NOMO-1 treated with dmso at 0.1 percent for 144 hours (cell line): ENCODE results near the gene LPP.
A peak's percentile ranks its signal among the peaks of the same experiment; 100 is the strongest.

Experiments used
- DNase-seq: peaks from one replicate; lab custom pipeline; 2025; ENCODE audit not compliant: unreplicated experiment; lab: John Stamatoyannopoulos, UW

The LPP gene

DNA sequence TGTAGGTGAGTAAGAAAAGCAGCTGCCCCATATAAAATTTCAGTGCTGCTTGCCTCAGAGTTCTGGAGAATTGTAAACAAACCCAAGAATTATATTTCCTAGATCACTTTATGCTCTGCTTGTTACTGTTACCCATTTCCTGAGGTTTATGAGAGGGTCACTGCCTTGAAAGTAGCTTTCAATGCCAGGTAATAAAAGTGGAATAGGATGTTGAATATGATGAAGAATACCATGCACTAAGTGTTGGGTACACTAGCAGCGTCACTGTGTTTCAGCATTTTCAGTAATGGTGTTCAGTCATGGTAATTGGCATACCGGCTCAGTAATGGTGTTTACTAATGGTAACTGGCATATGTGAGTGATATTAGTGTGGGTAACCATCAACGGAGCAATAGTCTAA is 568.0 kb downstream of the LPP start:
- DNase-seq: no peak

GRCh38 chr3:188722963-188723362 is 569.0 kb downstream of the LPP start:
- no peak for DNase-seq

DNA sequence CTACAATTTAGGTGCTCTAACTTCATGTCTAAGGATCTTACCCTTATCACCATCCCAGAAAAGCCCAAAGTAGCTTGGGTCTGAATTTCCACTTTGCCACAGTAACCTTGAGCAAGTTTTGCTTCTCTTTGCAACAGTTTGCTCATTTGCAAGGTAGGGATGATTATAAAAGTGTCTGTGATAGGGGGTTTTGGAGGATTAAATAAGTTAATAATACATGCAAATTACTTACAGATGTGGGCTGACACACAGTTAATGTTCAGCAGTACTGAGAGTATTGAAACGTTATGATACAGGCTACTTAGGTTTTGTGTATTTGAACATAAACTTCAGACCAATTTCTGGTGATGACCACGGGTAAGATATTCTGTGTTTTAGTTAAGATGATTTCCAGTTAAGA is 573.1 kb downstream of the LPP start:
- DNase-seq: no peak

DNA sequence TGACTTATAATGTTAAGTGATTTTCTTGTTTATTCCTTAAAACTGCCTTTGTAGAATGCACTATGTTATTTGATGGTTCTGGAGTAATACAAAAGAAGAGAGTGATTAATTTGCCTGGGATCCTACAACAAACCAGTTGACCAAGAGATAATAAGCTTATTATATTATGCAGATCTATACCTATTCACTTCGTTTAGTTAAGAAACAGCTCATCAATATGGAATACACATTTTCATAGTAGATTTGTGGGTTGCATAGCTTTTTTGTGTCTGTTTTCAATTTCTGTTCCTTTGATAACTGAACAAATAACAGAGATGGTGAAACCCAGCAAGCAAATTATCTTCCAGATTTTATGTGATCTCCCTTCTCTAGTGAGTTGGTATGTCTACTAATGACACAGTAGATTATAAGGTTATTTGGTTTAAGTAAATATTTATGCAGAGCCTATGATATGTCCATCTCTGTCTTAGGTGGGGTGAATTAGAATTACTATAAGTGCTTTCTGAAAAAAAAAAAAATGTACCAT is 574.5 kb downstream of the LPP start:
- no peak for DNase-seq

- no peak for DNase-seq
Observed at GRCh38 chr3:188729422-188729821, 575.5 kb downstream of the LPP start.

DNA sequence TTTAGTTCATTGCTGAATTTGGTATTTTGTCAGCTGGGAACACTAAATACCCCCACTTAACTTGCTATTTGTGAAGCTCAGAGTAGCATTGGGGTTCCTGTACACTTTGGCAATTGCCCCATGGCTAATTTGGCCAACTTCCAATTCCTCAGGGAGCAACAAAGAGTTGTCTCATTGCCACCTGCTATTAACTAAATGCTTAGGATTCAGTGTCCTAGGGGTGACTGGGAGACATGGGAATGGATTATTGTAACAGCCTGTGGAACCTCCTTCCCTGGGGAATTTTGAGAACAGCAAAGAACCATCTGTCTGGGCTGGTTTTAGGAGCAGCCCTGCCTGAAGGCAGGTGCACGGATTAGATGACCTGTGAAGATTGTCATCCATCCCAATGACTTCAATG is 580.4 kb downstream of the LPP start:
- no peak for DNase-seq

DNA sequence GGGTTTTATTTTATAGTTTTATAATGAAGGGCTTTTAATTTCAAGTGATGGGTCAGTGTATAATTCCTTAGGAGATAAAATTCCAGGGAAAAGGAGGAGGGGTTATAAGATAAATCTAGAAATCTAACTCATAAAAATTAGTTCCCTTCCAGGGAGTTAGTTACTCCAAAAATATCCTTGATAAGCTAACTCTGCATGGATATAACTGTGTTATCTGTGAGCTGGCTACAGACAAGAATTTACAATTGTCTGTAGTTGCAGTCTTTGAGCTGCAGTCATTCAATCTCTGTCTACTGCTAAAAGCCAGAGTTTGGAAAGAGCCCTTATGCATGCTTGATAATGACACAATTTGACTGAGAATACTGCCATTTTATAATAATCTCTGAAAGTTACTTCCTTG is 585.6 kb downstream of the LPP start:
- DNase-seq: no peak

DNA sequence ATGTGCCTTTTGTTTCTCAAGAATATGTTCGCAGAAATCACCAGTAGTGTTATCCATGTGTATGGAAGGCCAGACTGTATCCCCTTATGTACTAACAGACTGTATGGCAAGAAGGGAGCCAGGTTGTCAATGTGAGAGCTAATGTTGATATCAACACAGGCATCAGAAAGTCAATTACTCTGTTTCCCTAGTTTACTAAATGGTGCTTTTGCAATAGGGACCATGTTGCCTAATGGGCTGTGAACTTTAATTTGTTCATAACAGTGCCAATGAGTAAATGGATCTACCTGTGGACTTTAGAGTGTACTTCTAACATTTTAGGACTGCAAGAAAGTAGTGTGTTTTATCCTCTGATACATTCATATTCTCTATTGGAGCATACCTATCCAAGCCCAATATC is 586.1 kb downstream of the LPP start:
- no peak for DNase-seq

DNA sequence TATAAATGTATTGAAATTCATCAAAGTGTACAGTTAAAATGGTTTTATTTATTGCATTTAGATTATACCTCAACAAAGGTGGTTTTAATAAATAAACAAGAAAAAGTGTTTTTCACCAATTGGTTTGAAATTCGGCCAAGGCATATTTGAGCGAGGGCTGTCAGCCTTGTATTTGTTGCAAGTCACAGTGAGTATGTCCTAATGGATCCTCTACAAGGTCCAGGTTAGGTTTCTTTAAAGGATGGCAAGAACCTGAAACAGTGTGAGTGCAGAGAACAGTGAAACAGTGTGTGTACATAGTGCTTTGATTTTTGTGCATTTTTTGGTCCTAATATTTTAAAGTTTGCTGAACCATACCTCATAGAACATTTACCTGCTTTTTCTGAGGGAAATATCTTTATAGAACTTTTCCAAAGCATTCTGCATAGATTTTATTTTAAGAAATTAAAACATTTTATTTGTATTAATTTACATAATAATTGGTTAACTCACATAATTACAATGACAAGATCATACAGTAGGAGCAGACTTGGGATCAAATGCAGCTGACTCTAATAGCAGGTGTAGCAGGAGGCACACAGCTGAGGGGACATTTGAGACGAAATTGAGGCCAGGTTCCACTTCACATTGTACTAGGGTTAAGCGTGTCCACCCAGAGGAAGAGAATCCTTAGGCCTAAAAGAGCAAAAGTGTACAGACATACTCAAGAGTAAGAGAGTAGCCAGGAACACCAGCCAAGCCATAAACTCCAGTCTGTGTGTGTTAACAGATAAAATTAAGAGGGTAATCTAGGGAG is 589.0 kb downstream of the LPP start:
- no peak for DNase-seq

GRCh38 chr3:188744166-188744565 is 590.2 kb downstream of the LPP start:
- DNase-seq: no peak

DNA sequence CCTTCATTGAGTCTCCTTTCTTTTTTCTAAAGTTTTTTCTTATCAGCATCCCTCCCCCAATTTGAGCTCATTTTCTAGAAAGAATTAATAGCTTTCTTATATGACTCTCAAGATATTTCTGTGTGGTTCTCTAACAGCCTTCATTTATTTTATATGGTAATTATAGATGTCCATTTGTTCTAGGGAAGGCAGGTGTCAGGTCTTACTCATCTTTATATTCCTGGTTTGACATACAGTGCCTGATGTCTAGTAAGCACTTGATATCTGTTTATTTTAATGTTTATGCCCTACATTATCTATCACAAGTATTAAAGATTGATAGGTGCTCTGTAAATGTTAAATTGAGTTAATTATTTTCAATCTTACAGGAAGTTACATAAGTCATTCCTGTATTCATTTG is 591.1 kb downstream of the LPP start:
- no peak for DNase-seq

DNA sequence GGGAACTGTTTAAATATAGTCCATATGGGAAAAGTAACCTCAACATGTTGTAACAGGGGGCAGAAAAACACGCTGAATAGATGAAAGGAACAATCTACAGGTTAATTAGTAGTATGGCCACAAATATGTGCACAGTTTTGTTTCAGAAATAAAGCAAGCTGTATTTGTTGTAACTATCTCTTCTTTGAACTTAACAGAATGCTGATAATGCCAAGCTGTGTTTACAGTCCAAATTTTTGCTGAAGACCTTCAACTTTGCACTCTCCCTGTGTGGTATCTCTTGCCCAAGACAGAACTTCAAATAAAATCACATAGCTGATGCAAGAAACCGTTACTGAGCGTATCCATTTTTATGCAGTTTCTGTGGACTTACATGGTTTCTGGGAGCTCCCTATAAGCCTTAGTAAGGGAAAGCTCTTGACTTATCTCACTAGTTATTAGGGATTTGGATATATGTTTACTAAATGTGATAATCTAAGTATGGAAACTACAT is 592.4 kb downstream of the LPP start:
- no peak for DNase-seq

DNA sequence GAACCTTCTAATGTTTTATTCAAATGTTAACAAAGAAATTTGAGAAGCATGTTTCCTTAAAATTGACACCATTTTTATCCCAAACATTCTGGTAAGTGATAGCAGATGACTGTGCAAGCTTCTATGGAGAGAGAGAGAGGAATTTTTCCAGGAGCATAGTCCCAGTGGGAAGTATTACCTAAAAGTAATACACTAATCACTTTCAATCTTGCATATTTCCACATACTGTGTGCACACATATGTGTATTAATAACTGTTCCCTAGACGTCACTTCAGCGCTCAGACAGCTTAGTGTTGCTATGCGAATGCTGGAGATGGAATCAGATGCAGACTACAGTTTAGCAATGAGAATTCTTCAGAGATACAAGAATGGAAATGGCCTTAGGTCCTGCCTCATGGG is 593.5 kb downstream of the LPP start:
- no peak for DNase-seq

GRCh38 chr3:188749010-188749617 is 595.2 kb downstream of the LPP start:
- no peak for DNase-seq

DNA sequence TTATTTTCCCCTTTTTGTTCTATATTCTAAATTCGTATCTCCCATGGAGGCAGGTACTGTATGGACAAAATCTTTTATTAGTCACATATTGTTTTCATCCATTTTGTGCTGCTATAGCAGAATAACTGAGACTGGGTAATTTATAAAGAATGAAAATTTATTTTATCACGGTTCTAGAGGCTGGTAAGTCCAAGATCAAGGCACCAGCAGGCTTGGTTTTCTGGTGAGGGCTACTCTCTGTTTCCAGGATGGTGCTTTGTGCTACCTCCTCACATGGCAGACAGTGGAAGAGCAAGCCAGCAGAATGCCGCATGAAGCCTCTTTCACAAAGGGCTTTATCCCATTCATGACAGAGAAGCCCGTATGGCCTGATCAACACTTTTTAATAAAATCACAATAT is 595.9 kb downstream of the LPP start:
- no peak for DNase-seq

- DNase-seq: no peak
Observed at GRCh38 chr3:188750617-188751016, 596.7 kb downstream of the LPP start.

GRCh38 chr3:188752850-188753249 is 598.9 kb downstream of the LPP start:
- no peak for DNase-seq

DNA sequence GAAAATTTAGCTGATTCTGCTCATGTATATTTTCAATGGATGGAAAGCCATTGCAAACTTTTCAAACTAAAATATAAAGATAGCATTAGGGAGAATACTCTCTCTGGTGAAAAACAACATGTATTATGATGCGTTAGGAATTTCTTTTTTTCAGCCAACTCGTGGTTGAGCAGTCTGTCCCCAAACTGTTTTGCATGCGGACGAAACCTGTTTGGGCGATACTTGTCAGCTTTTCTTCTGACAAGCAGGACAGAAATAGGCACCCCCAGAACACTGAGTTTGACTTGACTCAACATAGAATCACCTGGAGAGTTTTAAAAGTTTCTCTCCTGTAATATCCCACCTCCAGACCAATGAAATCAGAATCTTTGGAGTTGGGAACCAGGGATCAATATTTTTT is 600.3 kb downstream of the LPP start:
- no peak for DNase-seq

DNA sequence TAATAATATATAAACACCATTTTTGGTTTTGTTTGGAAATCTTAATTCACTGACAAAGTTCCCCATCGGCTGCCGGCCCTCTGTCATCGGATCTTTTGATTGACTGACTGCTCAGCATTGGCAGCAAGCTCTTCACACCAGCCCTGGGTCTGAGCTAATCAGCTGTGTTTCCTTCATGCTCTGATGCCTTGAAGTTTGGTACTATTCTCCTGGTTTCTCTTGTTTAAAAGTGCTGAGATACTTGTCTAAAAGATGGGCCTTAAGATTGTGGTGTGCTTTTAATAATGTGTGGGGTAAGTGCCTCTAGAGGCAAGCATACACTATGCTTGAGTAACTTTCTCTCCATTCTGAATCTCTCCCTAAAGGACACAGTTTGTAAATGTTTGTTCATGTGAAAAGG is 602.3 kb downstream of the LPP start:
- DNase-seq: no peak

GRCh38 chr3:188759336-188760005 is 605.5 kb downstream of the LPP start:
- peak; percentile 22 for DNase-seq

- DNase-seq: no peak
Observed at GRCh38 chr3:188760408-188760807, 606.5 kb downstream of the LPP start.

DNA sequence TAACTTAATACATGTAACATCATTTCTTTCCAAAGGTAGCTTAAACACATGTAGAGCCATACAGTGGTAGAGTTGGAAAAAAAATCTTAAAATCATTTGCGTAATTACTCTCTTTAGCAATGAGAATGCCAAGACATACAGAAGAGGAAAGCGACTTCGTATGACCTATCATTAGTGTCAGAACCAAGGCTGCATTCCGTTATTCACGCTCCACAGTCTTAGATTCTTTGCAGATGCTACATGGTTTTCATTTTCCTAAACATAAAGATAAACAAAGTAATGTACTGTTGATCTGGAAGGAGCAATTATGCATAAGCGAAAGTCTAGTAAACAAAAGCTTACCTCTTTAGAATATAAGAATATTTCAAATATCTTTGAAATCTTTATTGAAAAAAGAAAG is 607.5 kb downstream of the LPP start:
- DNase-seq: no peak
